Epithelial cell of esophagus (primary cell): Measurements from ENCODE around the gene CHAT.

Experiments
- DNase-seq: peaks from one replicate; pipeline ENCODE4 v3.0.0; 2010; ENCODE audit warnings: low read depth
- H3K4me3 ChIP-seq: 2 replicates; pipeline ENCODE4 v1.5.1; 2011; ENCODE audit warnings: mild to moderate bottlenecking, low read length, control low read depth
- TF ChIP-seq, protein P1 (sequence below): IDR thresholded peaks from 2 replicates; pipeline ENCODE4 v1.5.1; 2011; ENCODE audit warnings: low read depth, mild to moderate bottlenecking, low read length, control low read depth, inconsistent platforms; ENCODE audit not compliant: insufficient read depth; ENCODE audit errors: missing control alignments

The CHAT gene

DNA sequence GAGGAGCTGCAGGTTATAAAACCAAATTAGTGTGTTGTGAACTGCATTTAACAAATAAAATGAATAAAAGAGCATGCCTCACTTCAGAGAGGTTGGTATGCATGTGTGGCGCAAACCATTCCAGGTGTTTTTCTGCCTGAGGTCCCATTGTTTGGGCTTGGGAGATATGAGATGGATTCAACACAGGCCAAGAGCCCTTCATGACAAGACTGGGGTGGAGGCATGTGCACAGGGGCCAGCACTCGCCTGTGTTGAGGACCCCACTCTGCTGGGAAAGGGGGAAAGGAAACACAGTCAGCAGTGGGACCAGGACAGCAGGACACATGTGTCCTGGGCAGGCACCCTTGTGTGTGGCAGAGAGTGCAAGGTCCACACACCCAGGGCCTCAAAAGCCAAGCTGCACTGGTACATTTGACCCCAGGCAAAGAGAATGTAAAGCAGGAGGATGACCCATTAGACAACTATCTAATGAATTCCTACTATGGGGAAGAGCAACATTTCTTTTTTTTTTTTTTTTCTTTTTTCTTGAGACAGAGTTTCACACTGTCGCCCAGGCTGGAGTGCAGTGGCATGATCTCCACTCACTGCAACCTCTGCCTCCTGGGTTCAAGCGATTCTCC lies 12.9 kb upstream of the CHAT start:
- no peak for DNase-seq
- H3K4me3 ChIP-seq, result no peak overlapping the region
- TF ChIP-seq, protein P1, sequence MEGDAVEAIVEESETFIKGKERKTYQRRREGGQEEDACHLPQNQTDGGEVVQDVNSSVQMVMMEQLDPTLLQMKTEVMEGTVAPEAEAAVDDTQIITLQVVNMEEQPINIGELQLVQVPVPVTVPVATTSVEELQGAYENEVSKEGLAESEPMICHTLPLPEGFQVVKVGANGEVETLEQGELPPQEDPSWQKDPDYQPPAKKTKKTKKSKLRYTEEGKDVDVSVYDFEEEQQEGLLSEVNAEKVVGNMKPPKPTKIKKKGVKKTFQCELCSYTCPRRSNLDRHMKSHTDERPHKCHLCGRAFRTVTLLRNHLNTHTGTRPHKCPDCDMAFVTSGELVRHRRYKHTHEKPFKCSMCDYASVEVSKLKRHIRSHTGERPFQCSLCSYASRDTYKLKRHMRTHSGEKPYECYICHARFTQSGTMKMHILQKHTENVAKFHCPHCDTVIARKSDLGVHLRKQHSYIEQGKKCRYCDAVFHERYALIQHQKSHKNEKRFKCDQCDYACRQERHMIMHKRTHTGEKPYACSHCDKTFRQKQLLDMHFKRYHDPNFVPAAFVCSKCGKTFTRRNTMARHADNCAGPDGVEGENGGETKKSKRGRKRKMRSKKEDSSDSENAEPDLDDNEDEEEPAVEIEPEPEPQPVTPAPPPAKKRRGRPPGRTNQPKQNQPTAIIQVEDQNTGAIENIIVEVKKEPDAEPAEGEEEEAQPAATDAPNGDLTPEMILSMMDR, result no peak

DNA sequence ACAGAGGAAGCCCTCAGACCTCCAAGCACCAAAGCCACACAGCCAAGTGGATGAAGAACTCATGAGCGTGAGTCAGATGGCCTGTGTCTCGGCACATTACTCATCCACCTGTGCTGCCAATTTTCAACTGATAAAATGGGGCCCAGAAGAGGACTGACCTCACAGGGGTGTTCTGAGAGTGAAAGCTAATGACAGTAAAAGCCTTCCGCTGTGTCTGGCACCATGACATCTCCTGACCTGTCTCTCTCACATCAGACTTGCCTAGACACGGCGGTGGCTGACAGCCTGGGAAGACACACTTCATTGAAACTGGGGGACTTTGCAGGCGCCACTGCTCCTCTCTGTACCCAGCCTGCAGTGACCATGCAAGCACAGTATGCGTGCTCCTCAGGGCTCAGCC lies 12.0 kb upstream of the CHAT start:
- H3K4me3 ChIP-seq, result no peak overlapping the region
- DNase-seq, result peak; percentile 79
- TF ChIP-seq, protein P1, result no peak

DNA sequence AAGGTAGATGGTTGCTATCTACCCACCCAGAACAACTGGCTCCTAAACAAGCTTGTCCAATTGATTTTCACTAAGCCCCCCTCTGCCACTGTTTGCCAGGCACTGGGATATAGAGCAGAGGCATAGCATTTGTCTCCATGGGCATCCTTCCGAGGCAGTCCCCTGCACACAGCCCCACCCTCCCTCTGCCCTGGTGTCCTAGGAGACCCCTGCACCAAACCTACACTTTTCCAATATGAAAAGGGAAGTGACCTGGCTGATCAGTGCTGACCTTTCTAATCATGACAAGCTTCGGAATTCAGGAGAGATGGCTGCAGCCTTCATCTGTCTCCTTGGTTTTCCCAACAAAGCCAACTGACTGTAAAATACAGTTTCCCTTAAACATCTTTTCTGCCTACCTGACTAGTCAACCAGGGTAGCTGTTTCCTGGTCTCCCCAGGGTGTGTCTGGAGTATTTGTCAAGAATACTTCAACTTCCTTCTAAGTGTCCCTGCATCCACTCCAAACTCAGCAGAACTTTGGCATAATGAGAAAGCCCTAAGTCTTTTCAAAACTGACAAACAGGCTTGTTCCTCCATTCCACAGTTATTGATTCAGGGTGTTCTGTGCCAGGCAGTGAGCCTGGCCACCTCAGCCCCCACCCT lies 11.3 kb upstream of the CHAT start:
- H3K4me3 ChIP-seq, result no peak overlapping the region
- DNase-seq, result peak; percentile 23
- TF ChIP-seq, protein P1, result no peak

DNA sequence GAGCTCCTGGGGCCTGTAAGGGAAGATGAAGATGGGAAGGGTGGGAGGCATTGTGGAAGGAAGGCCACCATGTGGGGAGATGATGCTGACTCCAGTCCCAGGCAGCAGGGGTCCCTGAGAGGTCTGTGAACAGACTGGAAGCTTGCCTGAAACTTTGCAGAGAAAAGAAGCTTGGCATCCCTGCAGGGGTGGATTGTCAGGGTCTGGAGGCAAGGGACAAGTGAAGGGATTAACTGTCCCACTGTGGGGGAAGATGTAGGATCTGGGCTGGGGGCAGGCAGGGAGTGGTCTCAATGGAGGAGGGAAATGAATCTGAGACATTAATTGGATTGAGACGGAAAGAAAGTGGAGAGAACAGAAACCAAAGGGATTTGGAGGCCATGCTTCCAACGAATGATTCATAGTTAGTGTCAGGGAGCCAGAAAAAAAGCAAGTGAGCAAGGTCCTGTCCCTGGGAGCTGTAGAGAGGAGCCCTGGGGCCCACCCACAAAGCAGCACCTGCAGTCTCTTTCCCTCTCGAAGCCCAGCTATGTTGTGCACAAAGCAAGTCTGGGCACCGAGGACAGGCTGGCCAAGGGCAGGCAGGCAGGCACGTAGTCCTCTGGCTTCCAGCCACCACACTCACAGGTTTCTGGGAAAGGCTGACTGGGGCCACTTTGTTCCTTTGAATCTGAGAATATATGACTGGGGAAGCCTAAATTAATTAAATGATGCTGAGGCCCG lies 8.5 kb upstream of the CHAT start:
- DNase-seq, result peak; percentile 24
- H3K4me3 ChIP-seq, result no peak overlapping the region
- TF ChIP-seq, protein P1, result no peak

DNA sequence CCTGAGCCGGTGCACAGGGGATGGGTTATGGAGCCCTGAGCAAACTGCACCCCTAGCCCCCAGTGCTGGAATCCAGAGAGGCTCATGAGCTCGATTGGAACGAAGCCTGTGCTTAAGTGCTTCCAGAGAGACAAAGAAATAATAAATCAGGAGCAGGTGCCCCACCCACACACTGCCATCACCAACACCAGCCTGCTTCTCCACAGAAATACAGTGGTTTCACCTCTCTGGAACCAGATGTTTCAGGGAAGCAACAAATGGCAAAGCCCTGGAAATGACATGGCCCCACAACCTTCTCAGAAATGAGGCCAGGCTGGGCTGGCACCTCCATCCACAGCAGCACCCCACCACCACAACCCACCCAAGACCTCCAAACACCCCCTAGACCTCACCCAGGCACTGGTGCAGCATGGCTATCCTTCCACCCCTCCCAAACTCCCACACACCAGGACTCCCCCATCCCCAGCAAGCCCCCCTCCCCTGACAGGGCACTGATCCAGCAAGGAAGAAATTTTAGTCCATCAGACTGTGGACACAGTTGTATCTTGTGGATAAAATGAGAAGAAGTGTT lies 7.8 kb upstream of the CHAT start:
- TF ChIP-seq, protein P1, result no peak
- no peak overlapping the region for H3K4me3 ChIP-seq
- DNase-seq, result no peak

DNA sequence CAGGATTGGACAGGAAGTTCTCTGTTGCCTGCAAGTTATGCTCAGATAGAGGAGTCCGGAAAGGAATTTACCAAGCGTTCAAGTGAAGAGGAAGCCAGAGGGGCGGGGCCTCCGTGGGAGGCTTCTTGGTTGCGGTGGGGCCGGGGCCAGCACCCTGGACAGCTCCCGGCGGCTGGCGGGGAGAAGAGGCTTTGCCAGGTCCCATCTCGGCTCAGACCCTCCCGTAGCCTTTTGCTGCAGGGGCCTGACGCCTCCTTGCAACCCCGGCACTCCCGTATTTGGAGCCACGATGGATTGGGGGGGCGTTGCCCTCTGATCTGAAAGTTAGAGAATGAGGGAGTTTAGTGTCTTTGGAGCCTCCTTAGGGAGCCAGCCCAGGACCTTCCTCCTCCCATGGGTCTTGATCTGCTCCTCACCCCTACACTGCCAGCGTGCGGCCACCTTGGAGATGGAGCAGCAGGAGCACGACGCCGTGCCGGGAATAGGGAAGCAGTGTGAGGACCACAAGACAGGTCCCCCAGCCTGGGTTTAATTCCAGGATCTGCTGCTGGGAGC lies 6.8 kb upstream of the CHAT start:
- peak; percentile 76 for DNase-seq
- TF ChIP-seq, protein P1, result no peak
- H3K4me3 ChIP-seq, result no peak overlapping the region
